NT2/D1 (cell line): ENCODE measurements around the gene MYPN.

ENCODE experiments used
- SUZ12 ChIP-seq: IDR thresholded peaks from 2 replicates; pipeline ENCODE4 v1.6.1; 2011; ENCODE audit not compliant: insufficient read length, insufficient read depth; ENCODE audit errors: extremely low read depth
- YY1 ChIP-seq: IDR thresholded peaks from 2 replicates; pipeline ENCODE4 v1.6.1; 2011; ENCODE audit not compliant: insufficient read length, insufficient read depth
- ZNF274 ChIP-seq: IDR thresholded peaks from 2 replicates; pipeline ENCODE4 v1.6.1; 2011; ENCODE audit warnings: mild to moderate bottlenecking, low read depth, low read length

GRCh38 chr10:68144709-68145108 lies 35.4 kb downstream of the MYPN start:
- TF ChIP-seq YY1 (no peak), ZNF274 (no peak), SUZ12 (no peak)
